Testis (tissue), 3 donors: ENCODE results near the gene SPPL2B. TPM values are rescaled to one million over a fixed set of nuclear protein-coding genes. Genes with fewer than 3 reads are reported as not detected.

Experiments used
- DNase-seq: peaks from one replicate; pipeline ENCODE4 v3.0.0-alpha.2; 2019
- H3K27ac ChIP-seq, 2 donors: fragments of 200-600 bp; sonication (generic); one replicate each; pipeline ENCODE4 v1.5.1; 2019
- H3K27me3 ChIP-seq: fragments of 200-600 bp; sonication (generic); one replicate; pipeline ENCODE4 v1.5.1; 2019
- H3K36me3 ChIP-seq: fragments of 200-600 bp; sonication (generic); one replicate; pipeline ENCODE4 v1.5.1; 2017; ENCODE audit warnings: low read depth; ENCODE audit errors: missing control alignments
- H3K4me1 ChIP-seq: fragments of 200-600 bp; sonication (generic); one replicate; pipeline ENCODE4 v1.5.1; 2019
- H3K4me3 ChIP-seq, 2 donors: fragments of 200-600 bp; sonication (generic); one replicate each; pipeline ENCODE4 v1.5.1; 2017 to 2019
- H3K9me3 ChIP-seq: fragments of 200-600 bp; sonication (generic); one replicate; pipeline ENCODE4 v1.5.1; 2017
- POLR2A ChIP-seq: fragments of 450-650 bp; IDR thresholded peaks from one replicate; pipeline ENCODE4 v1.6.1; 2017; ENCODE audit warnings: antibody characterized with exemption, mild to moderate bottlenecking, moderate library complexity
- WGBS, 2 donors: methylation state at CpG; one replicate each; pipeline ENCODE4 v1.1.5; 2018; 5-methylcytosine and 5-hydroxymethylcytosine counted together
- intact Hi-C: fragments of 100-400 bp; cut with DNase I; formaldehyde crosslinking; loops from one replicate; pipeline ENCODE4 v1.15.1; 2023; ENCODE audit warnings: low total_unique reads
- polyA plus RNA-seq: library from polyadenylated mRNA; stranded (reverse); fragments of 350-450 nt; fragmentation: Illumina TruSeq; extraction: RNeasy Lipid Tissue Mini Kit (QIAGEN cat#74804); gene quantifications from one replicate; pipeline ENCODE4 v1.2.3, GENCODE V29; 2014; ENCODE audit warnings: low read depth, low replicate concordance; ENCODE audit not compliant: insufficient read depth
- total RNA-seq, 2 donors: library from RNA; depleted of rRNA; stranded (reverse); fragments of >200 nt; gene quantifications; one replicate each; pipeline ENCODE4 v1.2.3, GENCODE V29; 2016
- TF ChIP-seq, protein P1 (sequence below), 3 experiments: fragments of 450-650 bp in 2 of 3; fragments of 200-600 bp in 1 of 3; sonication (generic) in 1 of 3; IDR thresholded peaks; one replicate each; pipeline ENCODE4 v1.5.1; 2016 to 2019; ENCODE audit warnings: antibody characterized with exemption in 3 of 3, mild to moderate bottlenecking in 2 of 3, moderate library complexity in 1 of 3

Gene SPPL2B
- total and polyA plus RNA-seq, 3 donors from 2014 or later, result 132 to 215 (median 158) TPM

DNA sequence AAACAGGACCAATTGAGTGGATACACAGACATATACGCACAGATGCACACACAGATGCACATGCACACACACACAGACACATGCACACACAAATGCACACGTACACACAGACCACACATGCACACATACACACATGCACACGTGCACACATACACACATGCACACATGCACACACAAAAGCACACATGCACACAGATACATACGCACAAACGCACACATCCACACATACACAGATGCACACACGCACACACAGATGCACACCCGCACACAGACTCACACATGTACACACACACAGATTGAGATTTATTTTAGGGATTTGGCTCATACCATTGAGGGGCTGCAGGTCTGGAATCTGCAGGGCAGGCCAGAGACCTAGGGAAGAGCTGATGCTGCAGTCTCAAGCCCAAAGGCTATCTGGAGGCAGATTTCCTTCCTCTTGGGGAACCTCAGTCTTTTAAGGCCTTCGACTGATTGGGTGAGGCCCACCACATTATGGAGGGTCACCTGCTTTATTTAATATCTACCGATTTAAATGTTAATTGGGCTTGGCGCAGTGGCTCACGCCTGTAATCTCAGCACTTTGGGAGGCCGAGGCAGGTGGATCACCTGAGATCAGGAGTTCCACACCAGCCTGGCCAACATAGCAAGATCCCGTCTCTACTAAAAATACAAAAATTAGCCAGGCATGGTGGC, 54.2 kb downstream of the SPPL2B start:
- Histone ChIP-seq H3K36me3 (no peaks in the 10 kb centered on the region), H3K27me3 (no peaks in the 10 kb centered on the region), H3K4me1 (no peaks in the 10 kb centered on the region), H3K9me3 (no peaks in the 10 kb centered on the region), H3K4me3 (no peak overlapping the region), H3K27ac (no peak overlapping the region)
- no peak for DNase-seq
- intact Hi-C loops, result no loop called here
- WGBS, 2 donors, result 71 to 79% methylated on average over 13 of the region's 13 CpGs
- TF ChIP-seq POLR2A, result no peak
- TF ChIP-seq, protein P1, sequence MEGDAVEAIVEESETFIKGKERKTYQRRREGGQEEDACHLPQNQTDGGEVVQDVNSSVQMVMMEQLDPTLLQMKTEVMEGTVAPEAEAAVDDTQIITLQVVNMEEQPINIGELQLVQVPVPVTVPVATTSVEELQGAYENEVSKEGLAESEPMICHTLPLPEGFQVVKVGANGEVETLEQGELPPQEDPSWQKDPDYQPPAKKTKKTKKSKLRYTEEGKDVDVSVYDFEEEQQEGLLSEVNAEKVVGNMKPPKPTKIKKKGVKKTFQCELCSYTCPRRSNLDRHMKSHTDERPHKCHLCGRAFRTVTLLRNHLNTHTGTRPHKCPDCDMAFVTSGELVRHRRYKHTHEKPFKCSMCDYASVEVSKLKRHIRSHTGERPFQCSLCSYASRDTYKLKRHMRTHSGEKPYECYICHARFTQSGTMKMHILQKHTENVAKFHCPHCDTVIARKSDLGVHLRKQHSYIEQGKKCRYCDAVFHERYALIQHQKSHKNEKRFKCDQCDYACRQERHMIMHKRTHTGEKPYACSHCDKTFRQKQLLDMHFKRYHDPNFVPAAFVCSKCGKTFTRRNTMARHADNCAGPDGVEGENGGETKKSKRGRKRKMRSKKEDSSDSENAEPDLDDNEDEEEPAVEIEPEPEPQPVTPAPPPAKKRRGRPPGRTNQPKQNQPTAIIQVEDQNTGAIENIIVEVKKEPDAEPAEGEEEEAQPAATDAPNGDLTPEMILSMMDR (IDR thresholded peaks at IDR 0.05), result no peak

DNA sequence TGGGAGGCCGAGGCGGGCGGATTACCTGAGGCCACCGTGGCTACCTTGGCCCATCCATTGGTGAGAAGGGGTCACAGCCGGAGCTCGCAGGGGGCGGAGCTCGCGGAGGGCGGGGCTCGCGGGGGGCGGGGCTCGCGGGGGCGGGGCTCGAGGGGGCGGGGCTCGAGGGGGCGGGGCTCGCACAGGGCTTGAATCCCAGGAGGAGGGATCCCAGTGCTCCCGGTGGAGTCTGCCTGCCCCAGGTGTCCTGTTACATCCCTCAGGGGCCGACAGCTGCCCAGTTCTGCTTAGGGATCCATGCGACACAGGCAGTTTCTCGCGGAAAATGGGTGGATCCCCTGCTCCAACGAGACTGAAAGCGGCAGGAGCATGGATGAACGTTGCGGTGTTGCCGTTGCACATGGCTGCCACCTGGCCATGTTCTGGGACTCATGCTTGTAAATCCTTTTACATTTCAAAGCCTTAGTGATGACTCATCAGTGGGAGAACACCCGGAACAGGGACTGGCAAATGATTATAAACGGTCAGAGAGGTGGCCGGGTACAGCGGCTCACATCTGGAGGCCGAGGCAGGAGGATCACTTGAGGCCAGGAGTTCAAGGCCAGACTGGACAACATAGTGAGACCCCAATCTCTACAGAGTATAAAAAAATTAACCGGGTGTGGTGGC, 56.7 kb downstream of the SPPL2B start:
- H3K27ac ChIP-seq, result no peak overlapping the region
- peak; percentile 39 for DNase-seq

DNA sequence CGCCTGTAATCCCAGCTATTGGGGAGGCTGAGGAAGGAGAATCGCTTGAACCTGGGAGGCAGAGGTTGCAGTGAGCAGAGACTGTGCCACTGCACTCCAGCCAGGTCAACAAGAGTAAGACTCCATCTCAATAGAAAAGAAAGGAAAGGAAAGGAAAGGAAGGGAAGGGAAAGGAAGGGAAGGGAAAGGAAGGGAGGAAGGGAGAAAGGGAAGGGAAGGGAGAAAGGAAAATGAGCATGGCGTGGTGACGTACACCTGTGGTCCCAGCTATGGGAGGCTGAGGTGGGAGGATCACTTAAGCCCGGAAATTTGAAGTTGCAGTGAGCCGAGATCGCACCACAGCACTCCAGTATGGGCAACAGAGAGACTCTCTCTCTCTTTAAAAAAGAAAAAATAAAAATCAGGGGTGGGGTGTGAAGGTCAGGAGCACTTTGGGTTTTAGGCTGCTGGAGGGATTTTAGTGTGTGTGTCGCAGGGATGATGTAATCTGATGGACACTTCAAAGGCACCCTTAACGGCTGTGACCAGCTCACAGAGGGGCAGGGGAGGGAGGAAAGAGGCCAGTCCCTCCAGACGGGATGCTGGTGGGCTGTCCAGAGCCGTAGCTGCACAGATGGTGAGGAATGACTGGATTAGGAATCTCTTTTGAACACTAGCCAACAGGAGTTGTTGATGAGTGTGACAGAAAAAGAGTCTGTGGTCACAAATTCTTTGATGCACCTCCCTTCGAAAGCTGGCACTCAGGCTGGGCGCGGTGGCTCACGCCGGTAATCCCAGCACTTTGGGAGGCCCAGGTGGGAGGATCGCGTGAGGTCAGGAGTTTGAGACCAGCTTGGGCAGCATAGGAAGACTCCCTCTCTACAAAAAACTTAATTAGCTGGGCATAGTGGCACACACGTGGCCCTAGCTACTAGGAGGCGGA, 59.1 kb downstream of the SPPL2B start:
- Histone ChIP-seq H3K36me3 (no peaks in the 10 kb centered on the region), H3K4me1 (no peaks in the 10 kb centered on the region), H3K27me3 (no peaks in the 10 kb centered on the region), H3K4me3 (no peak overlapping the region), H3K27ac (no peak overlapping the region), H3K9me3 (no peaks in the 10 kb centered on the region)
- no peak for TF ChIP-seq POLR2A
- TF ChIP-seq, protein P1 (IDR thresholded peaks at IDR 0.05), result no peak
- no peak for DNase-seq
- intact Hi-C loops, result no loop called here
- WGBS, 2 donors, result 84% methylated on average over 20 of the region's 20 CpGs

More for the DNA sequence above, 56.7 kb downstream of the SPPL2B start:
- Histone ChIP-seq H3K9me3 (no peaks in the 10 kb centered on the region), H3K27me3 (no peaks in the 10 kb centered on the region), H3K36me3 (no peaks in the 10 kb centered on the region), H3K4me1 (no peaks in the 10 kb centered on the region), H3K4me3 (peak overlapping the region in 1 of 2 donors; percentile 13)
- intact Hi-C loops, result no loop called here
- TF ChIP-seq, protein P1 (IDR thresholded peaks at IDR 0.05), result no peak
- no peak for TF ChIP-seq POLR2A
- WGBS, 2 donors, result 15% methylated on average over 9 to 29 of the region's 37 CpGs

DNA sequence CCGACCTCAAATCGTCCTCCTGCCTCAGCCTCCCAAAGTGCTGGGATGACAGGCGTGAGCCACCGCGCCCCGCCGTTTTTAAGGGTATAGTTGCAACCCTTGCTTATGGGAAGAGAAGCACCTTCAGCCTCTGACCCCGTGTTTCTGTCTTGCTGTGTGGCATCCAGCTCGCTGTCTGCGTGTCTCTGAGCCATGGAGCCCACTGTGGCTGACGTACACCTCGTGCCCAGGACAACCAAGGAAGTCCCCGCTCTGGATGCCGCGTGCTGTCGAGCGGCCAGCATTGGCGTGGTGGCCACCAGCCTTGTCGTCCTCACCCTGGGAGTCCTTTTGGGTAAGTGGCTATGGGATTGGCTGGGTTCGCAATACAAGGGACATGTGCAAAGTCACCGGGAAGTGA, 61.1 kb downstream of the SPPL2B start:
- DNase-seq, result no peak
- Histone ChIP-seq H3K4me1 (no peaks in the 10 kb centered on the region), H3K4me3 (no peak overlapping the region), H3K36me3 (no peaks in the 10 kb centered on the region), H3K9me3 (no peaks in the 10 kb centered on the region), H3K27me3 (no peaks in the 10 kb centered on the region), H3K27ac (no peak overlapping the region)
- no peak for TF ChIP-seq POLR2A
- TF ChIP-seq, protein P1 (IDR thresholded peaks at IDR 0.05), result no peak
- 86 to 94% methylated on average over 11 to 21 of the region's 21 CpGs for WGBS, 2 donors
- intact Hi-C loops, result no loop called here
